Measurements from ENCODE around the gene FBXL7.

Gene FBXL7

GRCh38 chr5:15499528-15500324 is at the start of gene FBXL7:
Gene FBXL7 (plus strand): TSS chr5:15500180.
- DNase-seq (ENCODE audit: low spot score in 2 of 2) (no peak), ATAC-seq (replicated peaks; ENCODE audit: extremely low read depth, poor library complexity, severe bottlenecking) (no peak)
- Mint-ChIP-seq H3K9me3 (peaks cover 5% of the 10 kb centered on the region), H3K36me3 (ENCODE audit: insufficient read depth) (no peaks in the 10 kb centered on the region), H3K4me3 (no peak within 1 kb of the TSS), H3K27ac (ENCODE audit: low read depth) (no peak within 1 kb of the TSS), H3K27me3 (peaks cover 15% of the 10 kb centered on the region), H3K4me1 (no peaks in the 10 kb centered on the region)

GRCh38 chr5:15450473-15450872 is 49.5 kb upstream of the FBXL7 start:
- Mint-ChIP-seq H3K36me3 (ENCODE audit: insufficient read depth) (peaks cover 2% of the 10 kb centered on the region), H3K4me1 (no peaks in the 10 kb centered on the region), H3K4me3 (no peak overlapping the region), H3K27me3 (no peaks in the 10 kb centered on the region), H3K9me3 (peaks cover 30% of the 10 kb centered on the region), H3K27ac (ENCODE audit: low read depth) (no peak overlapping the region)
- ATAC-seq (replicated peaks; ENCODE audit: extremely low read depth, poor library complexity, severe bottlenecking) (no peak), DNase-seq (ENCODE audit: low spot score in 2 of 2) (no peak)

GRCh38 chr5:15450949-15451348 is 49.0 kb upstream of the FBXL7 start:
- no peaks in the 10 kb centered on the region for H3K4me1 Mint-ChIP-seq
- H3K27me3 Mint-ChIP-seq: no peaks in the 10 kb centered on the region
- H3K9me3 Mint-ChIP-seq: peaks cover 30% of the 10 kb centered on the region
- no peak for DNase-seq (ENCODE audit: low spot score in 2 of 2)
- no peak overlapping the region for H3K4me3 Mint-ChIP-seq
- no peak for ATAC-seq (replicated peaks; ENCODE audit: extremely low read depth, poor library complexity, severe bottlenecking)
- peaks cover 2% of the 10 kb centered on the region for H3K36me3 Mint-ChIP-seq (ENCODE audit: insufficient read depth)
- H3K27ac Mint-ChIP-seq (ENCODE audit: low read depth): no peak overlapping the region

- no peak overlapping the region for H3K4me3 Mint-ChIP-seq
- peaks cover 35% of the 10 kb centered on the region for H3K9me3 Mint-ChIP-seq
- H3K27me3 Mint-ChIP-seq: no peaks in the 10 kb centered on the region
- peaks cover 2% of the 10 kb centered on the region for H3K36me3 Mint-ChIP-seq (ENCODE audit: insufficient read depth)
- H3K4me1 Mint-ChIP-seq: no peaks in the 10 kb centered on the region
- DNase-seq (ENCODE audit: low spot score in 2 of 2) (no peak), ATAC-seq (replicated peaks; ENCODE audit: extremely low read depth, poor library complexity, severe bottlenecking) (no peak)
- no peak overlapping the region for H3K27ac Mint-ChIP-seq (ENCODE audit: low read depth)
Observed at GRCh38 chr5:15452030-15452429, 48.0 kb upstream of the FBXL7 start.

- H3K4me3 Mint-ChIP-seq: no peak overlapping the region
- DNase-seq (ENCODE audit: low spot score in 2 of 2) (no peak), ATAC-seq (replicated peaks; ENCODE audit: extremely low read depth, poor library complexity, severe bottlenecking) (no peak)
- peaks cover 37% of the 10 kb centered on the region for H3K9me3 Mint-ChIP-seq
- no peaks in the 10 kb centered on the region for H3K27me3 Mint-ChIP-seq
- no peak overlapping the region for H3K27ac Mint-ChIP-seq (ENCODE audit: low read depth)
- peaks cover 2% of the 10 kb centered on the region for H3K36me3 Mint-ChIP-seq (ENCODE audit: insufficient read depth)
- H3K4me1 Mint-ChIP-seq: no peaks in the 10 kb centered on the region
Observed at GRCh38 chr5:15452781-15453180, 47.2 kb upstream of the FBXL7 start.

- Mint-ChIP-seq H3K27me3 (no peaks in the 10 kb centered on the region), H3K36me3 (ENCODE audit: insufficient read depth) (peaks cover 1% of the 10 kb centered on the region), H3K27ac (ENCODE audit: low read depth) (no peak overlapping the region), H3K9me3 (peaks cover 23% of the 10 kb centered on the region), H3K4me1 (no peaks in the 10 kb centered on the region), H3K4me3 (no peak overlapping the region)
- DNase-seq (ENCODE audit: low spot score in 2 of 2) (no peak), ATAC-seq (replicated peaks; ENCODE audit: extremely low read depth, poor library complexity, severe bottlenecking) (no peak)
Observed at GRCh38 chr5:15459200-15459599, 40.8 kb upstream of the FBXL7 start.

GRCh38 chr5:15463231-15463980 is 36.6 kb upstream of the FBXL7 start:
- Mint-ChIP-seq H3K36me3 (ENCODE audit: insufficient read depth) (peaks cover 1% of the 10 kb centered on the region), H3K4me3 (no peak overlapping the region), H3K9me3 (peaks cover 2% of the 10 kb centered on the region), H3K27ac (ENCODE audit: low read depth) (no peak overlapping the region), H3K4me1 (no peaks in the 10 kb centered on the region), H3K27me3 (no peaks in the 10 kb centered on the region)
- ATAC-seq (replicated peaks; ENCODE audit: extremely low read depth, poor library complexity, severe bottlenecking): no peak
- DNase-seq (ENCODE audit: low spot score in 2 of 2): no peak

- Mint-ChIP-seq H3K27ac (ENCODE audit: low read depth) (no peak overlapping the region), H3K9me3 (peaks cover 10% of the 10 kb centered on the region), H3K27me3 (no peaks in the 10 kb centered on the region), H3K36me3 (ENCODE audit: insufficient read depth) (no peaks in the 10 kb centered on the region), H3K4me1 (no peaks in the 10 kb centered on the region), H3K4me3 (no peak overlapping the region)
- ATAC-seq (replicated peaks; ENCODE audit: extremely low read depth, poor library complexity, severe bottlenecking) (no peak), DNase-seq (ENCODE audit: low spot score in 2 of 2) (no peak)
Observed at GRCh38 chr5:15472116-15472515, 27.9 kb upstream of the FBXL7 start.

GRCh38 chr5:15474143-15474719 is 25.7 kb upstream of the FBXL7 start:
- H3K27me3 Mint-ChIP-seq: no peaks in the 10 kb centered on the region
- H3K27ac Mint-ChIP-seq (ENCODE audit: low read depth): no peak overlapping the region
- peaks cover 25% of the 10 kb centered on the region for H3K9me3 Mint-ChIP-seq

GRCh38 chr5:15475367-15475766 is 24.6 kb upstream of the FBXL7 start:
- ATAC-seq (replicated peaks; ENCODE audit: extremely low read depth, poor library complexity, severe bottlenecking): no peak

More at GRCh38 chr5:15474143-15474719, 25.7 kb upstream of the FBXL7 start:
- Mint-ChIP-seq H3K4me1 (no peaks in the 10 kb centered on the region), H3K4me3 (no peak overlapping the region), H3K36me3 (ENCODE audit: insufficient read depth) (no peaks in the 10 kb centered on the region)
- DNase-seq (ENCODE audit: low spot score in 2 of 2) (no peak), ATAC-seq (replicated peaks; ENCODE audit: extremely low read depth, poor library complexity, severe bottlenecking) (no peak)

GRCh38 chr5:15476977-15477376 is 23.0 kb upstream of the FBXL7 start:
- DNase-seq (ENCODE audit: low spot score in 2 of 2) (no peak), ATAC-seq (replicated peaks; ENCODE audit: extremely low read depth, poor library complexity, severe bottlenecking) (no peak)
- H3K4me3 Mint-ChIP-seq: no peak overlapping the region

More at GRCh38 chr5:15475367-15475766, 24.6 kb upstream of the FBXL7 start:
- Mint-ChIP-seq H3K4me3 (no peak overlapping the region), H3K27me3 (no peaks in the 10 kb centered on the region), H3K27ac (ENCODE audit: low read depth) (no peak overlapping the region), H3K9me3 (peaks cover 19% of the 10 kb centered on the region), H3K36me3 (ENCODE audit: insufficient read depth) (no peaks in the 10 kb centered on the region), H3K4me1 (no peaks in the 10 kb centered on the region)
- no peak for DNase-seq (ENCODE audit: low spot score in 2 of 2)

GRCh38 chr5:15480436-15480835 is 19.5 kb upstream of the FBXL7 start:
- Mint-ChIP-seq H3K4me1 (no peaks in the 10 kb centered on the region), H3K9me3 (peaks cover 26% of the 10 kb centered on the region), H3K4me3 (no peak overlapping the region), H3K27me3 (no peaks in the 10 kb centered on the region), H3K36me3 (ENCODE audit: insufficient read depth) (no peaks in the 10 kb centered on the region), H3K27ac (ENCODE audit: low read depth) (no peak overlapping the region)
- DNase-seq (ENCODE audit: low spot score in 2 of 2) (no peak), ATAC-seq (replicated peaks; ENCODE audit: extremely low read depth, poor library complexity, severe bottlenecking) (no peak)

More at GRCh38 chr5:15476977-15477376, 23.0 kb upstream of the FBXL7 start:
- Mint-ChIP-seq H3K36me3 (ENCODE audit: insufficient read depth) (no peaks in the 10 kb centered on the region), H3K27ac (ENCODE audit: low read depth) (no peak overlapping the region), H3K9me3 (peaks cover 19% of the 10 kb centered on the region), H3K4me1 (no peaks in the 10 kb centered on the region), H3K27me3 (no peaks in the 10 kb centered on the region)
